Measurements from ENCODE around the gene LILRB1.
"Not testable (repeated sequence)": the region's sequence is repeated elsewhere in the genome, so short reads cannot be mapped to it uniquely, and the experiment has no call there.

DNA sequence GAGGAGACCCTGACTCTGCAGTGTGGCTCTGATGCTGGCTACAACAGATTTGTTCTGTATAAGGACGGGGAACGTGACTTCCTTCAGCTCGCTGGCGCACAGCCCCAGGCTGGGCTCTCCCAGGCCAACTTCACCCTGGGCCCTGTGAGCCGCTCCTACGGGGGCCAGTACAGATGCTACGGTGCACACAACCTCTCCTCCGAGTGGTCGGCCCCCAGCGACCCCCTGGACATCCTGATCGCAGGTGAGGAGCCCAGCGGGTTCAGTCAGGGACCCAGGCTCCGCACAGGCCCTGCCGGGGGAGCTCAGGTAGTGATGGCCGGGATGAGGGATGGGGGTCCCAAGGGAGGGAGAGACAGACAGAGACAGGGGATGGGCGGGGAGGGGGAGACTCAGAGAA lies 2.2 kb downstream of the LILRB1 start:
- TF ChIP-seq, protein P1, sequence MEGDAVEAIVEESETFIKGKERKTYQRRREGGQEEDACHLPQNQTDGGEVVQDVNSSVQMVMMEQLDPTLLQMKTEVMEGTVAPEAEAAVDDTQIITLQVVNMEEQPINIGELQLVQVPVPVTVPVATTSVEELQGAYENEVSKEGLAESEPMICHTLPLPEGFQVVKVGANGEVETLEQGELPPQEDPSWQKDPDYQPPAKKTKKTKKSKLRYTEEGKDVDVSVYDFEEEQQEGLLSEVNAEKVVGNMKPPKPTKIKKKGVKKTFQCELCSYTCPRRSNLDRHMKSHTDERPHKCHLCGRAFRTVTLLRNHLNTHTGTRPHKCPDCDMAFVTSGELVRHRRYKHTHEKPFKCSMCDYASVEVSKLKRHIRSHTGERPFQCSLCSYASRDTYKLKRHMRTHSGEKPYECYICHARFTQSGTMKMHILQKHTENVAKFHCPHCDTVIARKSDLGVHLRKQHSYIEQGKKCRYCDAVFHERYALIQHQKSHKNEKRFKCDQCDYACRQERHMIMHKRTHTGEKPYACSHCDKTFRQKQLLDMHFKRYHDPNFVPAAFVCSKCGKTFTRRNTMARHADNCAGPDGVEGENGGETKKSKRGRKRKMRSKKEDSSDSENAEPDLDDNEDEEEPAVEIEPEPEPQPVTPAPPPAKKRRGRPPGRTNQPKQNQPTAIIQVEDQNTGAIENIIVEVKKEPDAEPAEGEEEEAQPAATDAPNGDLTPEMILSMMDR (IDR thresholded peaks at IDR 0.05): not testable (repeated sequence)
- not testable (repeated sequence) for TF ChIP-seq EP300 (IDR thresholded peaks at IDR 0.05)
